Activated naive CD8-positive, alpha-beta T cell treated with anti-CD3 and anti-CD28 coated beads for 36 hours (primary cell): ENCODE measurements around the gene CYTH2. TPM values are rescaled to one million over a fixed set of nuclear protein-coding genes. Genes with fewer than 3 reads are reported as not detected.
A peak's percentile ranks its signal among the peaks of the same experiment; 100 is the strongest.

Experiments
- DNase-seq: peaks from one replicate; pipeline ENCODE4 v3.0.0; 2021
- H3K27ac Mint-ChIP-seq: one replicate; pipeline ENCODE4 v1.8.0; 2022; ENCODE audit warnings: mild to moderate bottlenecking, moderate library complexity, mixed read lengths
- H3K27me3 Mint-ChIP-seq: one replicate; pipeline ENCODE4 v1.8.0; 2022; ENCODE audit warnings: mild to moderate bottlenecking, mixed read lengths
- H3K36me3 Mint-ChIP-seq: one replicate; pipeline ENCODE4 v1.8.0; 2021; ENCODE audit warnings: mild to moderate bottlenecking, mixed read lengths
- H3K4me1 Mint-ChIP-seq: one replicate; pipeline ENCODE4 v1.8.0; 2021; ENCODE audit warnings: mixed read lengths
- H3K4me3 Mint-ChIP-seq: one replicate; pipeline ENCODE4 v1.8.0; 2022; ENCODE audit warnings: mild to moderate bottlenecking, moderate library complexity, mixed read lengths
- H3K9me3 Mint-ChIP-seq: one replicate; pipeline ENCODE4 v1.8.0; 2022; ENCODE audit warnings: mixed read lengths
- total RNA-seq, 2 experiments: library from RNA; stranded (reverse); gene quantifications; one replicate each; pipeline ENCODE4 v1.2.3, GENCODE V29; 2021

The CYTH2 gene
- total RNA-seq, 2 experiments from 2014 or later: 18.2 to 21.7 TPM

- peaks cover 32% of the 10 kb centered on the region for H3K4me1 Mint-ChIP-seq
- peak overlapping the region; percentile 51 for H3K27ac Mint-ChIP-seq
- peak overlapping the region; percentile 61 for H3K4me3 Mint-ChIP-seq
- H3K9me3 Mint-ChIP-seq: no peaks in the 10 kb centered on the region
- DNase-seq: peak; percentile 81
- peaks cover 48% of the 10 kb centered on the region for H3K27me3 Mint-ChIP-seq
- peaks cover 7% of the 10 kb centered on the region for H3K36me3 Mint-ChIP-seq
Observed at GRCh38 chr19:48492925-48493717, 24.0 kb downstream of the CYTH2 start.

GRCh38 chr19:48493718-48494401, 24.7 kb downstream of the CYTH2 start:
- Mint-ChIP-seq H3K4me3 (peak overlapping the region; percentile 71), H3K27ac (no peak overlapping the region), H3K4me1 (peaks cover 32% of the 10 kb centered on the region), H3K27me3 (peaks cover 49% of the 10 kb centered on the region), H3K9me3 (no peaks in the 10 kb centered on the region), H3K36me3 (peaks cover 7% of the 10 kb centered on the region)
- no peak for DNase-seq

GRCh38 chr19:48495396-48495795, 26.2 kb downstream of the CYTH2 start:
- H3K9me3 Mint-ChIP-seq: no peaks in the 10 kb centered on the region
- DNase-seq: no peak
- no peak overlapping the region for H3K27ac Mint-ChIP-seq
- peaks cover 24% of the 10 kb centered on the region for H3K4me1 Mint-ChIP-seq
- H3K4me3 Mint-ChIP-seq: no peak overlapping the region
- H3K36me3 Mint-ChIP-seq: peaks cover 7% of the 10 kb centered on the region
- peaks cover 47% of the 10 kb centered on the region for H3K27me3 Mint-ChIP-seq

GRCh38 chr19:48496959-48497727, 28.0 kb downstream of the CYTH2 start:
- H3K4me1 Mint-ChIP-seq: peaks cover 20% of the 10 kb centered on the region
- DNase-seq: no peak
- peaks cover 7% of the 10 kb centered on the region for H3K36me3 Mint-ChIP-seq
- H3K27me3 Mint-ChIP-seq: peaks cover 34% of the 10 kb centered on the region
- no peak overlapping the region for H3K27ac Mint-ChIP-seq
- H3K9me3 Mint-ChIP-seq: no peaks in the 10 kb centered on the region
- no peak overlapping the region for H3K4me3 Mint-ChIP-seq

GRCh38 chr19:48497728-48498594, 28.8 kb downstream of the CYTH2 start:
- H3K9me3 Mint-ChIP-seq: no peaks in the 10 kb centered on the region
- no peak for DNase-seq
- no peak overlapping the region for H3K4me3 Mint-ChIP-seq
- peaks cover 26% of the 10 kb centered on the region for H3K27me3 Mint-ChIP-seq
- H3K36me3 Mint-ChIP-seq: peaks cover under 1% of the 10 kb centered on the region
- H3K4me1 Mint-ChIP-seq: peaks cover 13% of the 10 kb centered on the region
- no peak overlapping the region for H3K27ac Mint-ChIP-seq

GRCh38 chr19:48498595-48499311, 29.6 kb downstream of the CYTH2 start:
- no peak for DNase-seq
- peaks cover 25% of the 10 kb centered on the region for H3K27me3 Mint-ChIP-seq
- no peak overlapping the region for H3K4me3 Mint-ChIP-seq
- H3K27ac Mint-ChIP-seq: no peak overlapping the region
- no peaks in the 10 kb centered on the region for H3K9me3 Mint-ChIP-seq
- no peaks in the 10 kb centered on the region for H3K36me3 Mint-ChIP-seq
- H3K4me1 Mint-ChIP-seq: peaks cover 12% of the 10 kb centered on the region

- Mint-ChIP-seq H3K27ac (no peak overlapping the region), H3K4me3 (no peak overlapping the region), H3K27me3 (peaks cover 20% of the 10 kb centered on the region), H3K36me3 (no peaks in the 10 kb centered on the region), H3K9me3 (no peaks in the 10 kb centered on the region), H3K4me1 (peaks cover 12% of the 10 kb centered on the region)
- DNase-seq: no peak
Observed at GRCh38 chr19:48499316-48500090, 30.3 kb downstream of the CYTH2 start.

GRCh38 chr19:48500830-48501493, 31.8 kb downstream of the CYTH2 start:
- Mint-ChIP-seq H3K27ac (no peak overlapping the region), H3K36me3 (no peaks in the 10 kb centered on the region), H3K27me3 (peaks cover 8% of the 10 kb centered on the region), H3K4me1 (peaks cover 11% of the 10 kb centered on the region), H3K4me3 (peak overlapping the region; percentile 57), H3K9me3 (no peaks in the 10 kb centered on the region)
- DNase-seq: no peak

- DNase-seq: peak; percentile 74
- Mint-ChIP-seq H3K27ac (peak overlapping the region; percentile 51), H3K4me3 (peak overlapping the region; percentile 57), H3K4me1 (peaks cover 11% of the 10 kb centered on the region), H3K36me3 (no peaks in the 10 kb centered on the region), H3K9me3 (no peaks in the 10 kb centered on the region), H3K27me3 (peaks cover 8% of the 10 kb centered on the region)
Observed at GRCh38 chr19:48501494-48502349, 32.6 kb downstream of the CYTH2 start.

- H3K4me1 Mint-ChIP-seq: peaks cover 11% of the 10 kb centered on the region
- peaks cover 4% of the 10 kb centered on the region for H3K27me3 Mint-ChIP-seq
- no peaks in the 10 kb centered on the region for H3K9me3 Mint-ChIP-seq
- no peak overlapping the region for H3K27ac Mint-ChIP-seq
- DNase-seq: no peak
- H3K4me3 Mint-ChIP-seq: no peak overlapping the region
- H3K36me3 Mint-ChIP-seq: no peaks in the 10 kb centered on the region
Observed at GRCh38 chr19:48502350-48503018, 33.3 kb downstream of the CYTH2 start.

- Mint-ChIP-seq H3K9me3 (no peaks in the 10 kb centered on the region), H3K27ac (no peak overlapping the region), H3K4me3 (no peak overlapping the region), H3K27me3 (no peaks in the 10 kb centered on the region), H3K4me1 (peaks cover 15% of the 10 kb centered on the region), H3K36me3 (no peaks in the 10 kb centered on the region)
- DNase-seq: no peak
Observed at GRCh38 chr19:48506138-48506733, 37.1 kb downstream of the CYTH2 start.
